ENCODE data around the gene ETFRF1. TPM values are rescaled to one million over a fixed set of nuclear protein-coding genes. Genes with fewer than 3 reads are reported as not detected.

ETFRF1 gene
- total RNA-seq, 2 donors from 2014 or later: 9.7 to 21.4 TPM

DNA sequence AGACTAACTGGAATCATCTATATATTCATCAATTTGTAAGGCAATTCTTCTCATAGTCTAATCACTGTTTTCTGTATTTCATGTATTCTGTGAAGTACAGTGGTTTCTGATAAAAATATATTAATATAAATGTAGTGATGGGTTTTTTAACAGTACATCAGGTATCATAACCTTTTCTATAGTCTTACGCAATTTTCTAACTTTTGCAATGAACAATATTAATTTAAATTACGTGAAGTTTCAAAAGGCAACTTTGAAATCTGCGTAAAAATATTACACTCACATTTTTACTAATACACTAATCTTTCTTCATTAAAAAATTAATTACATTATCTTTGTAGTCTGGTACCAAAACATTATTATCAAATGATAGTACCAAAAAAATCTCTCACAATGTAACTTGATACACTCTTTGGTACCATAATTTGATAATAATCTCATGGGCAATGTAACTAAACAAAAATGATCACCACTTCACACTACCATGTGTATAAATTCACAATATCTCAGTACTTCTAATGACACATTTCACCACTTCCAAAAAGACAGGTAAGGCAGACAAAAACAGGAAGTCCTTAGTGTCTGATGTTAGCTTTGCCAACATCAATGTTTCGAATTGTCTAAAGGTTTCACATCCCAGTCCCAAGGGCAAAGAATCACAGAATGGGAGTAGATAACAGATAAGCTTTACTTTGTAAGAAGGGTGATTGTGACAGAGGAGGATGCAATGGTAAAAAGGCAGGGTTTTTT lies 8.8 kb upstream of the ETFRF1 start:
- no peaks in the 10 kb centered on the region for H3K36me3 ChIP-seq (ENCODE audit: control insufficient read depth, insufficient read depth, low read length)
- no peaks in the 10 kb centered on the region for H3K27me3 ChIP-seq (ENCODE audit: control insufficient read depth, insufficient read depth, low read length, poor library complexity, severe bottlenecking)
- H3K4me1 ChIP-seq (ENCODE audit: control insufficient read depth, insufficient read depth, low read length): no peaks in the 10 kb centered on the region
- no peak overlapping the region for H3K27ac ChIP-seq (ENCODE audit: low read depth, low read length)
- TF ChIP-seq, protein P1, sequence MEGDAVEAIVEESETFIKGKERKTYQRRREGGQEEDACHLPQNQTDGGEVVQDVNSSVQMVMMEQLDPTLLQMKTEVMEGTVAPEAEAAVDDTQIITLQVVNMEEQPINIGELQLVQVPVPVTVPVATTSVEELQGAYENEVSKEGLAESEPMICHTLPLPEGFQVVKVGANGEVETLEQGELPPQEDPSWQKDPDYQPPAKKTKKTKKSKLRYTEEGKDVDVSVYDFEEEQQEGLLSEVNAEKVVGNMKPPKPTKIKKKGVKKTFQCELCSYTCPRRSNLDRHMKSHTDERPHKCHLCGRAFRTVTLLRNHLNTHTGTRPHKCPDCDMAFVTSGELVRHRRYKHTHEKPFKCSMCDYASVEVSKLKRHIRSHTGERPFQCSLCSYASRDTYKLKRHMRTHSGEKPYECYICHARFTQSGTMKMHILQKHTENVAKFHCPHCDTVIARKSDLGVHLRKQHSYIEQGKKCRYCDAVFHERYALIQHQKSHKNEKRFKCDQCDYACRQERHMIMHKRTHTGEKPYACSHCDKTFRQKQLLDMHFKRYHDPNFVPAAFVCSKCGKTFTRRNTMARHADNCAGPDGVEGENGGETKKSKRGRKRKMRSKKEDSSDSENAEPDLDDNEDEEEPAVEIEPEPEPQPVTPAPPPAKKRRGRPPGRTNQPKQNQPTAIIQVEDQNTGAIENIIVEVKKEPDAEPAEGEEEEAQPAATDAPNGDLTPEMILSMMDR (conservative IDR thresholded peaks at IDR 0.05): no peak
- H3K9ac ChIP-seq (ENCODE audit: extremely low read depth, low read length, poor library complexity, severe bottlenecking): no peak overlapping the region
- H3K9me3 ChIP-seq (ENCODE audit: control insufficient read depth, low read length): no peaks in the 10 kb centered on the region
- no peak overlapping the region for H3K27ac Mint-ChIP-seq
- no peaks in the 10 kb centered on the region for H3K27me3 Mint-ChIP-seq (ENCODE audit: insufficient read depth)
- H3K36me3 Mint-ChIP-seq (ENCODE audit: low read depth): no peaks in the 10 kb centered on the region
- 91 to 100% methylated on average over 1 to 4 of the region's 4 CpGs for WGBS, 2 experiments (ENCODE audit: insufficient coverage in 1 of 2, insufficient read length in 1 of 2)
- no peaks in the 10 kb centered on the region for H3K9me3 Mint-ChIP-seq
- DNase-seq: no peak
- H3K4me1 Mint-ChIP-seq: peaks cover 6% of the 10 kb centered on the region
- H3K4me3 ChIP-seq (ENCODE audit: low read length): no peak overlapping the region
- H3K4me3 Mint-ChIP-seq: no peak overlapping the region

DNA sequence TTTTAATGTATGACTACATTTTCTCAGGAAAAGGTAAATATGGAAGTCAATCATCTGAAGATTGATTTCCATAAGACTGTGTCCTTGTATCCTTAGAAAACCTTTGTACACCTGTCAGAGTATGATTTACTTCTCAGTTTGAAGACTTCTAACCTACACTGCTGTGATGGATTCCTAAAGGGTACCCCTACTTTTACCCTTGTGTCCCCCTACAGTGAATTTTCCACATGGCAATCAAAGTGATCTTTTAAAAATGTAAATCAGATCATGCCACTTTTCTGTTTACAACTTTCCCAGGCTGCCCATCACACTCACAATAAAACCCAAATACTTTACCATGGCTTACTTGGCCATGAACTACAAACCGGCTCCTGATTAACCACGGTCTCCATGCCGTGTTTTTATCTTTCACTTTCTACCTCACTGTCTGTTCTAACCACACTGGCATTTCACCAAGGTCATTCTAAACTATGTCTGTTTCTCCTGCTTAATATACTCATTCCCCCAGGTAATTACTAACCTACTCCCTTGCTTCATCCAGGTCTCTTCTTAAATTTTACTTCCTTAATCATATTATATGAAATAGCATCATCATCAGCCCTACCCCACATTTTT lies 8.1 kb upstream of the ETFRF1 start:
- Mint-ChIP-seq H3K9me3 (no peaks in the 10 kb centered on the region), H3K27ac (no peak overlapping the region), H3K4me1 (peaks cover 6% of the 10 kb centered on the region), H3K36me3 (ENCODE audit: low read depth) (no peaks in the 10 kb centered on the region), H3K4me3 (no peak overlapping the region), H3K27me3 (ENCODE audit: insufficient read depth) (no peaks in the 10 kb centered on the region)
- Histone ChIP-seq H3K9me3 (ENCODE audit: control insufficient read depth, low read length) (no peaks in the 10 kb centered on the region), H3K4me3 (ENCODE audit: low read length) (no peak overlapping the region), H3K4me1 (ENCODE audit: control insufficient read depth, insufficient read depth, low read length) (no peaks in the 10 kb centered on the region), H3K36me3 (ENCODE audit: control insufficient read depth, insufficient read depth, low read length) (no peaks in the 10 kb centered on the region), H3K27me3 (ENCODE audit: control insufficient read depth, insufficient read depth, low read length, poor library complexity, severe bottlenecking) (no peaks in the 10 kb centered on the region), H3K9ac (ENCODE audit: extremely low read depth, low read length, poor library complexity, severe bottlenecking) (no peak overlapping the region), H3K27ac (ENCODE audit: low read depth, low read length) (no peak overlapping the region)
- TF ChIP-seq, protein P1 (conservative IDR thresholded peaks at IDR 0.05): no peak
- 89 to 100% methylated on average over 3 of the region's 3 CpGs for WGBS, 2 experiments (ENCODE audit: insufficient coverage in 1 of 2, insufficient read length in 1 of 2)
- no peak for DNase-seq

DNA sequence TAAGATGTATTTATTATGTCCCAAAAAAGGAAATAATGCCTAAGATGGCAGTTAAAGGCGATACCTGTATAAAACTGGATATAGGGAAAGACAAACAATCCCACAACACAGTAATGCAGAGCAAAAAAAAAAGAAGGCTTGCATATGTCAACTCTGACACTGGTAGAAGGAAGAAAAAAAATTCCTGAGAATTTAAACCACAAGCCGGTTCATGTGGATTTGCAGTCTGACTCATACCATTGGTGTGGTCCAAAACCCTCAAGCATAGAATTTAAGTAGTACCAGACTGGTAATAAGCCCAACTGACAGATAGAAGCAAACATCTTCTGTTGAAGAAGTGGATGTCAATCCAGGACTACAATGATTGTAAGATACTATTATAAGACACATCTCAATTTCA lies 7.3 kb upstream of the ETFRF1 start:
- Mint-ChIP-seq H3K27ac (no peak overlapping the region), H3K4me3 (no peak overlapping the region), H3K27me3 (ENCODE audit: insufficient read depth) (no peaks in the 10 kb centered on the region), H3K36me3 (ENCODE audit: low read depth) (no peaks in the 10 kb centered on the region), H3K4me1 (peaks cover 6% of the 10 kb centered on the region), H3K9me3 (no peaks in the 10 kb centered on the region)
- H3K27me3 ChIP-seq (ENCODE audit: control insufficient read depth, insufficient read depth, low read length, poor library complexity, severe bottlenecking): no peaks in the 10 kb centered on the region
- no peaks in the 10 kb centered on the region for H3K36me3 ChIP-seq (ENCODE audit: control insufficient read depth, insufficient read depth, low read length)
- no peak overlapping the region for H3K9ac ChIP-seq (ENCODE audit: extremely low read depth, low read length, poor library complexity, severe bottlenecking)
- H3K4me1 ChIP-seq (ENCODE audit: control insufficient read depth, insufficient read depth, low read length): no peaks in the 10 kb centered on the region
- no peak for DNase-seq
- TF ChIP-seq, protein P1 (conservative IDR thresholded peaks at IDR 0.05): no peak
- H3K4me3 ChIP-seq (ENCODE audit: low read length): no peak overlapping the region
- H3K9me3 ChIP-seq (ENCODE audit: control insufficient read depth, low read length): no peaks in the 10 kb centered on the region
- 90% methylated on average over 2 of the region's 2 CpGs; no CpG with 5 or more reads in 1 of the 2 experiments for WGBS, 2 experiments (ENCODE audit: insufficient coverage in 1 of 2, insufficient read length in 1 of 2)
- H3K27ac ChIP-seq (ENCODE audit: low read depth, low read length): no peak overlapping the region
